ENCODE data around the gene PTPRU.

The PTPRU gene

GRCh38 chr1:29317916-29318530, 81.7 kb downstream of the PTPRU start:
- no peak for DNase-seq (ENCODE audit: low spot score)

- no peak for DNase-seq (ENCODE audit: low spot score)
Observed at GRCh38 chr1:29318724-29319123, 82.4 kb downstream of the PTPRU start.

- DNase-seq (ENCODE audit: low spot score) = no peak
Observed at GRCh38 chr1:29319300-29320110, 83.2 kb downstream of the PTPRU start.

DNA sequence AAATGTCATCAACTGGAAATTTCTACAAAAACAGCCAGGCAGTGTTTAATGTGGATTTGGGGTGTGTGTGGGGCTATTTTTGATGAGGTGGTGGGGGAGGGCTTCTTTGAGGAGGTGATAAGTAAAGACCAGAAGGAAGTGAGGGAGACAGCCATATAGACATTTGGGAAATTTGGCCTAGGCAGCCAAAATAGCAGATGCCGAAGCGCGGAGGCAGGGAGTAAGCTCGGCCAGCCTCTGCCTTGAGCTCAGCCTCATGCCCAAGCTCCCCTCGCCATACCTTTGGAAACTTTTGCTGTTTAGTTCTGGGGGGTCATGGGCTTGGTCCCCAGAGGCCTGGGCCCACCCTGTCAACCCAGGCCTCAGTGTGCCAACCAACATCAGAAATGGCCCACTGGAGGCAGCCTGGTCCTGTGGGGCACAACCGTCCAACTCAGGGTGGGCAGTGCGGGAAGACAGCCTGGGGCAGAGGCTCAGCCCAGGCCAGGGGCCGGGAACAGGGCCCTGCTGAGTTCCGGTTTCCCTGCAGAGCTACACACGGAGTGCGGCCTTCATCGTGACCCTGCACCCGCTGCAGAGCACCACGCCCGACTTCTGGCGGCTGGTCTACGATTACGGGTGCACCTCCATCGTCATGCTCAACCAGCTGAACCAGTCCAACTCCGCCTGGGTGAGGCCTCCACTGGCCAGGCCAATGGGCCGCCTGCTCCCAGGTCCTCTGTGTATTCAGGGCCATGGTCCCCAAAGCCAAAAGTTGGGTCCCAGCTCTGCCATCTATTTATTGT, 84.0 kb downstream of the PTPRU start:
- no peak for DNase-seq (ENCODE audit: low spot score)

- no peak for DNase-seq (ENCODE audit: low spot score)
Observed at GRCh38 chr1:29321176-29321575, 84.9 kb downstream of the PTPRU start.

DNA sequence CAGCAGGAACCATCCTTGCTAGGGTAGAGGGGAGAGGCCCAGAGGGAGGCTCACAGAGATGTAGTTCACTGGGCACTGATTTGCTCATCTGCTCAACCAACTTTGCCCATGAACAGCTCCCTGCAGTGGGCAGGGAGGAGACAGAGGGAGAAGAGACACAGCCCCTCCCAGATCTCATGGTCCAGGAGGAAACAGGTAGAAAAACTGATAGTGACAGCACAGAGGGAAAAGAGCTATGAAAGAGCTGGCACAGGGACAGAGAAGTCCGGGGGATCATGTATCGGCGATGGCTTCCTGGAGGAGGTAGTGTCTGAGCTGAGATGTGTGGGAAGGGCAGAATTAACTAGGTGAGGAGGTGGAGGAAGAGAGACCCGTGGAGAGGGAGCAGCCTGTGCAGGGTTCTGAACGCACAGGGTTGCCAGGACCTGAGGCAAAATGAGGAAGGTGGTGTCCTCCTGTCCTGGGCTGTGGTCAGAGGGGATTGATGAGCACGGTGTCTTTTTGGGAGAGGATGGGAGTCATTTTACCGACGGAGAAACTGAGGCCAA, 85.9 kb downstream of the PTPRU start:
- no peak for DNase-seq (ENCODE audit: low spot score)

- DNase-seq (ENCODE audit: low spot score) = no peak
Observed at GRCh38 chr1:29322861-29323585, 86.7 kb downstream of the PTPRU start.

DNA sequence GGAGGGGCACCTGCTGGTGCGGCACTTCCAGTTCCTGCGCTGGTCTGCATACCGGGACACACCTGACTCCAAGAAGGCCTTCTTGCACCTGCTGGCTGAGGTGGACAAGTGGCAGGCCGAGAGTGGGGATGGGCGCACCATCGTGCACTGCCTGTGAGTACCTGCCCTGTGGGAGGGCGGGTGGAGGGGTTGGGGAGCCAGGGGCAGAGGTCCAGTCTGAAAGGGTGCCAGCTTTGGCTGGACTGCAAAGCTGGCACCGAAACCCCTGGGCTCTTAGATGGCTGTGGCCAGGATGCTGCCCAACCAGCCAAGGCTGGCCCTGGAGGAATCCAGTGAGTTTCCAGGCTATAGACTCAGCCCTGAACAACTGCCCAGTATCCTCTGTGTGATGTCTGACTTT, 87.3 kb downstream of the PTPRU start:
- no peak for DNase-seq (ENCODE audit: low spot score)

DNA sequence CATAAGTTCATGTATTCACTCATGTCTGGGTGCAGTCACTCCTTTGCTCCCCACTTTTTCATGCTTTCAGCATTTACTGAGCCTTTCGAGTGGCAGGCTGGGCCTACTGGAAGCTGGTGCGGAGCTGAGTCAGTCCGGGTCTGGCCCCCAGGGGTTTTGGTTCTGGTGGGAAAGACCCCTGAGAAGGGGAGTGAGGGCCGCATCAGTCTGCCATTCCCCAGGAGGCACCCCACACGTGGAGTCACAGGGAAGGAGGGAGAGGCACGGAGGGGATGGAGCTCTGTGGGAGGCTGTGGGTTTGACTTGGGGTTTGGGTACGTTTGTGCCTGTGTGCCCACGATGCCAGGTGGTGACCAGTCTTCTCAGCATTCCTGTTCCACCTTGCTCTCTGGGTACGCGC, 87.9 kb downstream of the PTPRU start:
- no peak for DNase-seq (ENCODE audit: low spot score)

DNA sequence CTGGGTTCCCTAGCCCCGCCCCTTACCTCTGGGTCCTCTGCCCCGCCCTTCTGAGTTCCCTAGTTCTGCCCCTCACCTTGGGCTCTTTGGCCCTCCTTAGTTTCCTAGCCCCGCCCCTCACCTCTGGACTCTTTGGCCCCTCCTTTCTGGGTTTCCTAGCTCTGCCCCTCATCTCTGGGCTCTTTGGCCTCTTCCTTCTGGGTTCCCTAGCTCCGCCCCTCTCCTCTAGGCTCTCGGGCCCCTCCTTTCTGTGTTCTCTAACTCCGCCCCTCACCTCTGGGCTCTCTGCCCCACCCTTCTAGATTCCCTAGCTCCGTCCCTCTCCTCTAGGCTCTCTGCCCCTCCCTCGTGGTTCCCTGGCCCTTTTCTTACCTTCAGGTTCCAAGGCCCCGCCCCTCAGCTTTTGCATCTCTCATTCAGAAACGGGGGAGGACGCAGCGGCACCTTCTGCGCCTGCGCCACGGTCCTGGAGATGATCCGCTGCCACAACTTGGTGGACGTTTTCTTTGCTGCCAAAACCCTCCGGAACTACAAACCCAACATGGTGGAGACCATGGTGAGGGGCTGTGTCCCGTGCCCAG, 88.5 kb downstream of the PTPRU start:
- DNase-seq (ENCODE audit: low spot score) = no peak

DNA sequence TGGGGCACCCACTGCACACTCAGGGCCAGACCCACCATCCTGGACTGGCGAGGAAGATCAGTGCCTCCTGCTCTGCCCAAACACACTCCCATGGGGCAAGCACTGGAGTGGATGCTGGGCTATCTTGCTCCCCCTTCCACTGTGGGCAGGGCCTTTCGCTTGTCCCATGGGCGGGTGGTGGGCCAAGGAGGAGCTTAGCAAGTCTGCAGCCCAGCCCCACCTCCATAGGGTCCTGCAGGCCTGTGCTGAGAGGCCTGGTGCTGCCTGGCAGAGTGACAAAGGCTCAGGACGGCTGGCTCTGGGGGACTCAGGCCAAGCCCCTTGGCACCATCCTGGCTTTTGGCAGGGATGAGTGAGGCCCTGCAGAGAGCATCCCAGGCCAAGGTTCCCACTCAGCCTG, 89.4 kb downstream of the PTPRU start:
- no peak for DNase-seq (ENCODE audit: low spot score)

DNA sequence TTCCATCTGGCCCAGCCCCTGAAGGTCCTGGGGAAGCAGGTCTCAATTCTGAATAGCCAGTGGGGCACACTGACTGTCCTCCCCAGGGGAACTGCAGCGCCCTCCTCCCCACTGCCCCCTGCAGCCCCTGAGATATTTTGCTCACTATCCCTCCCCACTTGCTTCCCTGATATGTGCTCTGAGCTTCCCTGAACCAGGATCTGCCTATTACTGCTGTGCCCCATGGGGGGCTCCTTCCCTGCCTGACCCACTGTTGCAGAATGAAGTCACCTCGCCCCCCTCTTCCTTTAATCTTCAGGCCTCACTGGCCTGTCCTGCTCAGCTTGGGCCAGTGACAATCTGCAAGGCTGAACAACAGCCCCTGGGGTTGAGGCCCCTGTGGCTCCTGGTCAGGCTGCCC, 89.8 kb downstream of the PTPRU start:
- no peak for DNase-seq (ENCODE audit: low spot score)

- no peak for DNase-seq (ENCODE audit: low spot score)
Observed at GRCh38 chr1:29327223-29327935, 91.1 kb downstream of the PTPRU start.

DNA sequence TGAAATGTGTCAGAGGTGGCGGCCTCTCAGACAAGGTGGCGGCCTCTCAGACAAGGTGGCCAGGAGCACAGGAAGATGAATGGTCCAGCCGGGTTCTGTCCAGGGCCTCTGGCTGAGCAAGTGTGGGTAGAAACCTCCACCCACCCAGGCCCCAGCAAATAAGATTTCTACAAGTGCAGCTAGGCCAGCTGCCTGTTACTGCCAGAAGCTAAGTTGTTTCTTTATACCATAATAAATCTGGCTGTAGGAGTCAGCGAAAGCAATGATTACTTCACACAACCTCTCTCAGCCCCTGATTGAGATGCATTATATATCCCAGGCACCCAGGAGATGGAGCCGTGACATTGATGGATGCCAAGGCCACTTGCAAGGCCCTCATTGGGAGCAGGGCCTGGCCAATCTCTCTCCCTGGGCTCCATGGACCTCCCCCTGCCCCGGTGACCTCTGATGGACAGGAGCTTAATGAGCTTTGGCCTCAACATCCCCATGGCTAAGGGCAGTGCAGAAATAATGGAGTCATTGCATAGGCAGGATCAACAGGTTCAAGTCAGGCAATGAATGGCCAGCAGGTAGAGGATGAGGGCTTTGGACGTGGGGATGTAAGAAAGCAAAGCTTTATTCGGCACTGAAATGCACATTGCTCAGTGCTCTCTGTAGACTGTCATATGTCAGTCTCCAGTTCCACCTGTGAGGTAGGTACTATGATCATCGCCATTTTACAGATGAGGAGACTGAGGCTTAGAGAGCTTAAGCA, 92.9 kb downstream of the PTPRU start:
- DNase-seq (ENCODE audit: low spot score) = no peak

DNA sequence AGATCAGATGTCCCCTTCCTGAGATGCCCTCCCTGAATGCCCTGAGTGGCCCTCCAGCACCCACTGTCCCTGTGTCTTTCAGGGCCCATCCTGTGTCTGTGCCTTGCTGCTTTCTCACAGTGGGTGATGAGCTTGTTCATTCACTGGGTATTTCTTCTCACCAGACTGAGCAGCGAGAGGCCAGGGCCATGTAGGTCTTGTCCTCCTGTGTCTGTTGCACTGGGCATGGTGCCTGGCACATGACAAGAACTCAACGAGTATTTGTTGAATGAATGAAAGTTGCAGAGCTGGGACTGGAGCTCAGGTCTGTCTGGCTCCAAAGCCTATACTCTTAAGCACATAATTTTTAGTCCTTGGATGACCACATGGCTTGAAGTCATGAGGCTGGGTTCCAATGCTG, 93.8 kb downstream of the PTPRU start:
- no peak for DNase-seq (ENCODE audit: low spot score)

DNA sequence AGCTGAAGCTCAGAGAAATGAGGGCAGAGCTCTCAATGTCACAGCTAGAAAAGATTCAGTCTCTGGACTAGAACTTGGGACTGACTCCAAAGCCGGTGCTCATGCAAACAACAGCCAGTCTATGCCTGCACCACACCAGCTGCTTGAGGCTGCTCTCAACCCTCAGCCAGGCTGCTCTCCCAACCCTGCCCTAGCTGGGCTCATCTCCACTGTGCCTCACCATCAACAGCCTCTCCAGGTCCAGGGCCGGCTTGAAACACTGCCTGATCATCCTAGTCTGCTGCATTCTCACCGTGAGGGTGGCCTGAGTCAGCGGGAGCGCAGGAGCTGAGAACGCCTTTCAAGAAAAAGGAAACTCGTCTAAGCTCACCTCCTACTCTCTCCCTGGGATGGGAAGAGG, 94.5 kb downstream of the PTPRU start:
- DNase-seq (ENCODE audit: low spot score) = no peak

DNA sequence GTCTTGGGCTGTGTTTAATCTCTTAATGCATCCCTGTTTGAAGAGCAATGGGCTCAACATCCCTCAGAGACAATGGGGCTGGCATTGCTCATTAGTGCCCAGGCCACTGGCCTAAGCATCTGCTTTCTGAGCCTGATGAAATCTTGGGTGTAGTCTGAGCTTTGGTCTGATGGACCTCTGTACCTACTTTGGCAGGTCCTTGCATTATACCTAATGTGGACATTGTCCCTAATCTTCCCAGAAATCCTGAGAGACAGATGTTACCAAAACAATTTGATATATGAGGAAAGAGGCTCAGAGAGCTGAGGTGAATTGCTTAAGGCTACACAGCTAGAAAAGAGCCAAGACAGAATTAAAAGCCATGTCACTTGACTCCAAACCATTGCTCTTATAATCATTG, 95.0 kb downstream of the PTPRU start:
- no peak for DNase-seq (ENCODE audit: low spot score)

- no peak for DNase-seq (ENCODE audit: low spot score)
Observed at GRCh38 chr1:29331729-29332128, 95.4 kb downstream of the PTPRU start.

- DNase-seq (ENCODE audit: low spot score) = no peak
Observed at GRCh38 chr1:29332204-29332603, 95.9 kb downstream of the PTPRU start.

- DNase-seq (ENCODE audit: low spot score) = no peak
Observed at GRCh38 chr1:29333008-29333407, 96.7 kb downstream of the PTPRU start.
